Mucosa of rectum (tissue), 2 donors: ENCODE results near the gene ZKSCAN2.

ENCODE experiments used
- H3K27ac ChIP-seq, 2 donors: one replicate each; pipeline ENCODE4 v1.7.0; 2013; ENCODE audit warnings: inconsistent platforms in 2 of 2, low read depth in 2 of 2, low read length in 2 of 2
- H3K27me3 ChIP-seq, 2 donors: one replicate each; pipeline ENCODE4 v1.7.0; 2013; ENCODE audit warnings: low read length in 2 of 2; ENCODE audit not compliant: control insufficient read depth in 2 of 2, insufficient read depth in 2 of 2
- H3K36me3 ChIP-seq, 2 donors: one replicate each; pipeline ENCODE4 v1.7.0; 2013; ENCODE audit warnings: low read length in 2 of 2; ENCODE audit not compliant: control insufficient read depth in 2 of 2, insufficient read depth in 2 of 2
- H3K4me1 ChIP-seq, 2 donors: one replicate each; pipeline ENCODE4 v1.7.0; 2013; ENCODE audit warnings: low read length in 2 of 2, mild to moderate bottlenecking in 1 of 2; ENCODE audit not compliant: control insufficient read depth in 2 of 2, insufficient read depth in 2 of 2
- H3K4me3 ChIP-seq, 2 donors: one replicate each; pipeline ENCODE4 v1.7.0; 2013; ENCODE audit warnings: low read length in 2 of 2
- H3K9ac ChIP-seq, 2 donors: one replicate each; pipeline ENCODE4 v1.7.0; 2013; ENCODE audit warnings: low read length in 2 of 2, low read depth in 1 of 2, mild to moderate bottlenecking in 1 of 2
- H3K9me3 ChIP-seq, 2 donors: one replicate each; pipeline ENCODE4 v1.7.0; 2013; ENCODE audit warnings: low read length in 2 of 2; ENCODE audit not compliant: control insufficient read depth in 2 of 2
- donor health status: healthy.
- donor health status: Normal muscosa, but diverticular disease.

ZKSCAN2 gene

DNA sequence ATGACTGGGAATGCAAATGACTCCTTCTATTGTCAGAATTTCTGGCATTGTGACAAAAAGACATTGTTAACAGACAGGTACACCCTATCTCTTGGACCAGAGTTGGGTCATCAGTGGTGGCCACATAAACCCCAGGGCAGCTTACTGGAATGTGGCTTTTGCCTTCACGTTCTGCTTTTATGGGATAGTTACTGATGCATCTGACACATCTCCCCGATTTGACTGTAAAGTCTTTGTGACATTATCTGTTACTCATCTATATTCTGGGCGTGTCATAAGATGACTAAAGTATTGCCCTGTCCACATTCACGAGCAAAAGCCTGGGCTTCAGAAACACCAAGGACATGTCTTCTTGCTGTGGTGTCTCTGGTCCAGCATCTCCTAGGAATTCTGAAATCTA is 59.6 kb downstream of the ZKSCAN2 start:
- H3K4me1 ChIP-seq, result peaks cover 4 to 6% of the 10 kb centered on the region in 2 donors
- no peak overlapping the region for H3K9ac ChIP-seq
- no peaks in the 10 kb centered on the region for H3K9me3 ChIP-seq
- no peak overlapping the region for H3K27ac ChIP-seq
- no peaks in the 10 kb centered on the region for H3K27me3 ChIP-seq
- no peak overlapping the region for H3K4me3 ChIP-seq
- H3K36me3 ChIP-seq, result no peaks in the 10 kb centered on the region

DNA sequence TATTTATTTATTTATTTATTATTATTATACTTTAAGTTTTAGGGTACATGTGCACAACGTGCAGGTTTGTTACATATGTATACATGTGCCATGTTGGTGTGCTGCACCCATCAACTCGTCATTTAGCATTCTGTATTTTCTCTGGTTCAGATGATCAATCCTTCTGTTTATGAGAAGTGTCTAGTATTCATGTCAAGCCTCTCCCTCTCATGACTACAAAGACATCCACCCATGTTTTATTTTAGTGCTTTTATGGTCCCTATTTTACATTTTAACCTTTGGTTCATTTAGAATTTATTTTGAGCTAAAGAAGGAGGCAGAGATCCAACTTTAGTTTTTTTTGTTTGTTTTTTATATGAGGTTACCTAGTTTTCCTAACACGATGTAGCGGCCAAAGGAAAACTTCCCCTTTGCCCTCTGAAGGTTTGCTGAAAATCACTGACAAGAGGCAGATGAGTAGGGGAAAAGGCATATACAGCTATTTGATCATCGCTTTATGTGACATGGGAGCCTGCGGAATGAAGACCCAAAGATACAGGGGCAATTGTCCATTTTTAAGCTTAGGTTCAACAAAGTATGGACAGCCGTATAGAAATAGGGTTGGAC is 63.3 kb downstream of the ZKSCAN2 start:
- Histone ChIP-seq H3K27ac (peak overlapping the region; percentile 43 to 47), H3K4me1 (peaks cover 4 to 6% of the 10 kb centered on the region in 2 donors), H3K27me3 (no peaks in the 10 kb centered on the region), H3K9ac (no peak overlapping the region), H3K9me3 (no peaks in the 10 kb centered on the region), H3K4me3 (no peak overlapping the region), H3K36me3 (no peaks in the 10 kb centered on the region)

- H3K27me3 ChIP-seq, result no peaks in the 10 kb centered on the region
- no peak overlapping the region for H3K4me3 ChIP-seq
Observed at GRCh38 chr16:25192096-25192495, 65.5 kb downstream of the ZKSCAN2 start.

DNA sequence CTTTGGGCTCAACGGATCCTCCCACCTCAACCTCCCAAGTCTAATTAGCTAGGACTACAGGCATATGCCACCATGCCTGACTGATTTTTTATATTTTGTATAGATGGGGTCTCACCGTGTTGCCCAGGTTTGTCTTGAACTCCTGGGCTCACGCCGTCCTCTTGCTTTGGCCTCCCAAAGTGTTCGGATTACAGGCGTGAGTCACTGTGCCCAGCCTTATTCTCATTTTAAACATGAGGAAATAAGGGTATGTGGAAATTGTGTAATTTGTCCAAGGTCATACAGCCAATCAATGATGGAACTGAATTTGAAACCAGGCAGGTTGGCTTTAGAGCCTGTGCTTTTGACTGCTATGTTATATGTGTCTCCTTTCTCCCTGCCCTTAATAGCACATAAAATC is 68.3 kb downstream of the ZKSCAN2 start:
- Histone ChIP-seq H3K9ac (no peak overlapping the region), H3K27me3 (no peaks in the 10 kb centered on the region), H3K4me1 (no peaks in the 10 kb centered on the region), H3K36me3 (no peaks in the 10 kb centered on the region), H3K9me3 (no peaks in the 10 kb centered on the region), H3K27ac (no peak overlapping the region), H3K4me3 (no peak overlapping the region)

More at GRCh38 chr16:25192096-25192495, 65.5 kb downstream of the ZKSCAN2 start:
- no peaks in the 10 kb centered on the region for H3K9me3 ChIP-seq
- peaks cover 4 to 6% of the 10 kb centered on the region in 2 donors for H3K4me1 ChIP-seq
- no peak overlapping the region for H3K27ac ChIP-seq
- no peak overlapping the region for H3K9ac ChIP-seq
- H3K36me3 ChIP-seq, result no peaks in the 10 kb centered on the region

- H3K9ac ChIP-seq, result no peak overlapping the region
- no peaks in the 10 kb centered on the region for H3K27me3 ChIP-seq
- no peaks in the 10 kb centered on the region for H3K36me3 ChIP-seq
- H3K4me3 ChIP-seq, result no peak overlapping the region
- H3K9me3 ChIP-seq, result no peaks in the 10 kb centered on the region
- no peaks in the 10 kb centered on the region for H3K4me1 ChIP-seq
- H3K27ac ChIP-seq, result no peak overlapping the region
Observed at GRCh38 chr16:25187491-25187795, 70.2 kb downstream of the ZKSCAN2 start.
